K562 (cell line): ENCODE data around the gene CHD6. TPM values are rescaled to one million over a fixed set of nuclear protein-coding genes. Genes with fewer than 3 reads are reported as not detected.
A peak's percentile ranks its signal among the peaks of the same experiment; 100 is the strongest.

Experiments used
- ATAC-seq: fragments of 200-7000 bp; cut with Tn5 transposase; 3 replicates; pipeline ENCODE4 v1.9.1; 2020; ENCODE audit warnings: moderate library complexity
- BruUV-seq: library from RNA; stranded (reverse); fragments of 400-500 nt; replicated peaks from 2 replicates; lab custom pipeline; 2021; lab: Mats Ljungman, UMichigan
- CTCF ChIA-PET: fragments of 300-600 bp; formaldehyde crosslinking; extraction: SDS; loops from one replicate; lab custom pipeline; 2021; ENCODE audit warnings: low intra/inter-chr PET ratio; lab: Yijun Ruan, JAX
- POLR2A ChIA-PET: fragments of 300-600, 350-650 bp; sonication (Branson Sonifier 250); formaldehyde crosslinking; extraction: SDS; loops from one replicate; lab custom pipeline; 2021; ENCODE audit warnings: antibody characterized with exemption, inconsistent platforms; lab: Yijun Ruan, JAX
- DNase-seq, 4 experiments: peaks; one replicate each; pipeline versions ENCODE4 v3.0.0 to v3.0.0-alpha.2; 2011 to 2018; ENCODE audit warnings: low spot score in 3 of 4, mixed read lengths in 3 of 4; ENCODE audit errors: extremely low read depth in 1 of 4
- FAIRE-seq: peaks from 2 replicates; lab custom pipeline; 2011; peaks lifted over from hg19 to GRCh38; lab: Jason Lieb, UNC
- H2AFZ ChIP-seq: 2 replicates; pipeline ENCODE4 v1.6.0; 2011; ENCODE audit warnings: low read depth, low read length, control low read depth, inconsistent platforms
- H3K27ac ChIP-seq: fragments of 200-600 bp; 3 replicates; pipeline ENCODE4 v1.8.0; 2011; ENCODE audit warnings: low read depth, mild to moderate bottlenecking, control low read depth, inconsistent platforms, low read length, moderate library complexity, mixed read lengths; ENCODE audit errors: extremely low read depth
- H3K27me3 ChIP-seq, 2 experiments: fragments of 300-600 bp in 1 of 2; 2 replicates in 1 of 2; 3 replicates in 1 of 2; pipeline versions ENCODE4 v1.6.0 to v1.8.0; 2011; ENCODE audit warnings: inconsistent platforms in 2 of 2, low read length in 2 of 2, mild to moderate bottlenecking in 1 of 2, mixed read lengths in 1 of 2, moderate library complexity in 1 of 2; ENCODE audit not compliant: control insufficient read depth in 2 of 2, insufficient read depth in 2 of 2
- H3K36me3 ChIP-seq: fragments of 300-600 bp; 3 replicates; pipeline ENCODE4 v1.8.0; 2011; ENCODE audit warnings: mild to moderate bottlenecking, low read length, inconsistent platforms; ENCODE audit not compliant: control insufficient read depth, insufficient read depth
- H3K4me1 ChIP-seq, 2 experiments: fragments of 200-600 bp in 1 of 2; replicated peaks in 1 of 2; 2 replicates in 1 of 2; 3 replicates in 1 of 2; pipeline versions ENCODE4 v1.5.1 to v1.8.0; 2011; ENCODE audit warnings: inconsistent platforms in 2 of 2, low read length in 2 of 2, mild to moderate bottlenecking in 1 of 2, mixed read lengths in 1 of 2, moderate library complexity in 1 of 2; ENCODE audit not compliant: control insufficient read depth in 2 of 2, insufficient read depth in 2 of 2
- H3K4me2 ChIP-seq: 2 replicates; pipeline ENCODE4 v1.6.1; 2011; ENCODE audit warnings: low read length, control low read depth, inconsistent platforms, mixed read lengths; ENCODE audit not compliant: insufficient read depth
- H3K4me3 ChIP-seq: fragments of 200-600 bp; sonication (generic), shearing (Covaris generic); 2 replicates; pipeline ENCODE4 v1.5.1; 2016; ENCODE audit warnings: control low read depth, inconsistent platforms
- H3K79me2 ChIP-seq: fragments of 200-600 bp; 3 replicates; pipeline ENCODE4 v1.8.0; 2011; ENCODE audit warnings: low read length, inconsistent platforms; ENCODE audit not compliant: control insufficient read depth, insufficient read depth
- H3K9ac ChIP-seq, 2 experiments: 2 replicates each; pipeline versions ENCODE4 v1.6.0 to v1.6.1; 2011; ENCODE audit warnings: low read depth in 2 of 2, low read length in 2 of 2, control low read depth in 1 of 2, inconsistent platforms in 1 of 2, mild to moderate bottlenecking in 1 of 2, mixed read lengths in 1 of 2; ENCODE audit not compliant: insufficient read depth in 1 of 2
- H3K9me1 ChIP-seq: one replicate; pipeline ENCODE4 v1.6.0; 2011; ENCODE audit warnings: inconsistent platforms, mild to moderate bottlenecking, low read length, moderate library complexity; ENCODE audit not compliant: control insufficient read depth, insufficient read depth
- H3K9me3 ChIP-seq: replicated peaks from 2 replicates; pipeline ENCODE4 v1.5.1; 2011; ENCODE audit warnings: low read depth, low read length, inconsistent platforms; ENCODE audit not compliant: control insufficient read depth, insufficient read depth
- H4K20me1 ChIP-seq: replicated peaks from 2 replicates; pipeline ENCODE4 v1.6.1; 2011; ENCODE audit warnings: low read length, inconsistent platforms, mixed read lengths; ENCODE audit not compliant: control insufficient read depth, insufficient read depth
- KLF6 ChIP-seq: fragments of 250-450 bp; sonication (Bioruptor Pico); IDR thresholded peaks from 2 replicates; pipeline ENCODE4 v1.4.0; 2020; ENCODE audit warnings: mild to moderate bottlenecking, moderate library complexity, borderline replicate concordance
- MECOM ChIP-seq: fragments of 250-450 bp; sonication (Bioruptor Pico); IDR thresholded peaks from 2 replicates; pipeline ENCODE4 v1.8.0; 2022; ENCODE audit warnings: inconsistent platforms
- PHF8 ChIP-seq: fragments of 200-600 bp; sonication (generic); IDR thresholded peaks from 2 replicates; pipeline ENCODE4 v1.6.1; 2012; ENCODE audit warnings: mixed run types, mild to moderate bottlenecking, inconsistent platforms, low read length, moderate library complexity, borderline replicate concordance
- RAD51 ChIP-seq: fragments of 450-650 bp; IDR thresholded peaks from 2 replicates; pipeline ENCODE4 v1.7.1; 2016; ENCODE audit warnings: low read depth, mild to moderate bottlenecking, borderline replicate concordance
- TCF3 ChIP-seq: sonication (generic); formaldehyde crosslinking; IDR thresholded peaks from 2 replicates; pipeline ENCODE4 v1.4.0; 2020; ENCODE audit warnings: mild to moderate bottlenecking, missing genetic modification reagents
- TEAD2 ChIP-seq: fragments of 450-650 bp; IDR thresholded peaks from 2 replicates; pipeline ENCODE4 v1.6.1; 2016; ENCODE audit warnings: missing genetic modification characterization, control low read depth, missing compliant biosample characterization
- TEAD4 ChIP-seq, 2 experiments: sonication (generic) in 1 of 2; formaldehyde crosslinking in 1 of 2; IDR thresholded peaks; 2 replicates each; pipeline versions ENCODE4 v1.6.1 to v1.8.0; 2012 to 2022; ENCODE audit warnings: borderline replicate concordance in 1 of 2, inconsistent platforms in 1 of 2, low read length in 1 of 2, mild to moderate bottlenecking in 1 of 2, missing genetic modification reagents in 1 of 2
- WGBS: fragments of 100-300 bp; shearing (Covaris generic); methylation state at CpG from one replicate; pipeline ENCODE4 v1.1.6; 2016; ENCODE audit warnings: low coverage, mixed read lengths; ENCODE audit not compliant: insufficient coverage; ENCODE audit errors: missing lambda C conversion rate; 5-methylcytosine and 5-hydroxymethylcytosine counted together
- in situ Hi-C: fragments of 300-500 bp; cut with MboI; formaldehyde crosslinking; loops from 4 replicates; pipeline ENCODE4 v1.15.0; 2018; ENCODE audit warnings: inconsistent platforms, mixed read lengths
- intact Hi-C: fragments of 100-400 bp; cut with micrococcal nuclease; formaldehyde crosslinking; loops from 2 replicates; pipeline ENCODE4 v1.14.2; 2022
- polyA plus RNA-seq, 8 experiments: library from polyadenylated mRNA; depleted of rRNA in 4 of 8; stranded (reverse) in 5 of 8; unstranded in 3 of 8; fragments of >200 nt; fragmentation: Nextera tagmentation in 2 of 8; fragmentation: Illumina TruSeq in 1 of 8; extraction: Ambion mirVana in 2 of 8; extraction: Trizol in 1 of 8; gene quantifications; 2 replicates each; pipeline versions ENCODE4 v1.2.1 to v1.2.3, GENCODE V29; 2011 to 2014; ENCODE audit warnings: inconsistent platforms in 1 of 8, missing spikeins in 1 of 8
- total RNA-seq, 7 experiments: library from RNA; depleted of rRNA in 6 of 7; stranded (reverse); fragments of >200 nt in 6 of 7; fragmentation: Illumina TruSeq in 2 of 7; extraction: Trizol in 2 of 7; gene quantifications; 2 replicates each; pipeline versions ENCODE4 v1.2.1 to v1.2.3, GENCODE V29; 2011 to 2021; ENCODE audit warnings: low replicate concordance in 1 of 7
- TF ChIP-seq, protein P1 (sequence below): fragments of 250-450 bp; sonication (Bioruptor Pico); IDR thresholded peaks from 2 replicates; pipeline ENCODE4 v1.5.0; 2020; ENCODE audit warnings: mild to moderate bottlenecking
- TF ChIP-seq, protein P2 (sequence below): fragments of 450-650 bp; IDR thresholded peaks from 2 replicates; pipeline ENCODE4 v1.7.0; 2016; ENCODE audit warnings: borderline replicate concordance
- TF ChIP-seq, protein P3 (sequence below): fragments of 250-450 bp; sonication (Bioruptor Pico); IDR thresholded peaks from 2 replicates; pipeline ENCODE4 v1.6.1; 2021; ENCODE audit warnings: mild to moderate bottlenecking

Gene CHD6
- total and polyA plus RNA-seq, 9 of the 15 experiments (the other 6 are each of a cell fraction or from before 2014, with no cell fraction given), result 3.9 to 24.2 (median 12.8) TPM

DNA sequence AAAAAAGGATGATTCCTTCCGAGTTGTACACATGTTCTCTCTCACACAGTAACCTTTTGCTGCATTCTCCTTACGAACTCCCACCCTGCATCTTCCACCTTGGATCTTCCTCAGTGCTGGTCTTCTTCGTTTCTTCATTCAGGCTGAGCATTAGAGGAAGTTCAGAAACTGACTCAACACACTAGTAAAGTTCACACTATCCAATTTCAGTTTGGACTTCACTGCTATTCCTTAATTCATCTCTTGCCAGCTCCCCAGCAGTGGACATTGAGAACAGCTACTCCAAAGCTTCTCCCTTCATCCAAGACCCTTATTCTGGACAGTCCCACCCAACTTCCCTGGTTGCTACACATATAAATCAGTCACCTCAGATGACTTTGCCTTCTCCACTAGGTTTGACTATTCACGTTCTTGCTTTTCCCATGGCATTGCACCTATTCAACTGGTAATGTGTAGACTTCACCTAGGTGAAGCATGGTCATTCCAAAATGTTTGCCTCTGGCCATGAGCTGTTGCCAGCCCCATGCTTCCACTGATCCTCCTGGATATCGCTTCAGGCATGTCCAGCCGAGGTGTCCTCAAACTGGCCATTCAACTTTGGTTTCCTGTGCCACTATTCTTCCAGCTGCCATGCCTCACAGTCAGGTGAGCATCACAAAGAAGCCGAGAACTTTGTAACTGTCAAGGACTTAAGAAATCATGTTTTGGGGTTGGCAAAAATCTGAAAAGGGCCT is 147.6 kb downstream of the CHD6 start:
- H3K27me3 ChIP-seq, result no peaks in the 10 kb centered on the region
- no peaks in the 10 kb centered on the region for H3K9me1 ChIP-seq
- BruUV-seq, result no TSS peak
- peak; percentile 42 for FAIRE-seq
- H3K36me3 ChIP-seq, result peaks cover 30% of the 10 kb centered on the region; the same call in 2 of the 3 replicates
- no peak overlapping the region for H3K4me2 ChIP-seq
- no peaks in the 10 kb centered on the region for H4K20me1 ChIP-seq
- DNase-seq, result no peak
- intact Hi-C loops, result no loop called here
- ChIA-PET POLR2A (interaction anchor here (1.1 kb wide), 1 partner anchor 45 kb away, joined by 3 read pairs; no protein-coding TSS in a partner anchor), CTCF (no interaction called here)
- in situ Hi-C loops, result no loop called here
- ATAC-seq, result no peak
- TF ChIP-seq PHF8, result no peak
- TF ChIP-seq, protein P1, sequence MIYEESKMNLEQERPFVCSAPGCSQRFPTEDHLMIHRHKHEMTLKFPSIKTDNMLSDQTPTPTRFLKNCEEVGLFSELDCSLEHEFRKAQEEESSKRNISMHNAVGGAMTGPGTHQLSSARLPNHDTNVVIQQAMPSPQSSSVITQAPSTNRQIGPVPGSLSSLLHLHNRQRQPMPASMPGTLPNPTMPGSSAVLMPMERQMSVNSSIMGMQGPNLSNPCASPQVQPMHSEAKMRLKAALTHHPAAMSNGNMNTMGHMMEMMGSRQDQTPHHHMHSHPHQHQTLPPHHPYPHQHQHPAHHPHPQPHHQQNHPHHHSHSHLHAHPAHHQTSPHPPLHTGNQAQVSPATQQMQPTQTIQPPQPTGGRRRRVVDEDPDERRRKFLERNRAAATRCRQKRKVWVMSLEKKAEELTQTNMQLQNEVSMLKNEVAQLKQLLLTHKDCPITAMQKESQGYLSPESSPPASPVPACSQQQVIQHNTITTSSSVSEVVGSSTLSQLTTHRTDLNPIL (CRISPR knock-in tag), result no peak
- no peak for TF ChIP-seq TEAD2
- no peak for TF ChIP-seq RAD51
- TF ChIP-seq, protein P2, sequence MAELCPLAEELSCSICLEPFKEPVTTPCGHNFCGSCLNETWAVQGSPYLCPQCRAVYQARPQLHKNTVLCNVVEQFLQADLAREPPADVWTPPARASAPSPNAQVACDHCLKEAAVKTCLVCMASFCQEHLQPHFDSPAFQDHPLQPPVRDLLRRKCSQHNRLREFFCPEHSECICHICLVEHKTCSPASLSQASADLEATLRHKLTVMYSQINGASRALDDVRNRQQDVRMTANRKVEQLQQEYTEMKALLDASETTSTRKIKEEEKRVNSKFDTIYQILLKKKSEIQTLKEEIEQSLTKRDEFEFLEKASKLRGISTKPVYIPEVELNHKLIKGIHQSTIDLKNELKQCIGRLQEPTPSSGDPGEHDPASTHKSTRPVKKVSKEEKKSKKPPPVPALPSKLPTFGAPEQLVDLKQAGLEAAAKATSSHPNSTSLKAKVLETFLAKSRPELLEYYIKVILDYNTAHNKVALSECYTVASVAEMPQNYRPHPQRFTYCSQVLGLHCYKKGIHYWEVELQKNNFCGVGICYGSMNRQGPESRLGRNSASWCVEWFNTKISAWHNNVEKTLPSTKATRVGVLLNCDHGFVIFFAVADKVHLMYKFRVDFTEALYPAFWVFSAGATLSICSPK, result no peak
- TF ChIP-seq TCF3 (CRISPR knock-in tag), result no peak
- TF ChIP-seq KLF6 (CRISPR knock-in tag), result no peak
- TF ChIP-seq, protein P3, sequence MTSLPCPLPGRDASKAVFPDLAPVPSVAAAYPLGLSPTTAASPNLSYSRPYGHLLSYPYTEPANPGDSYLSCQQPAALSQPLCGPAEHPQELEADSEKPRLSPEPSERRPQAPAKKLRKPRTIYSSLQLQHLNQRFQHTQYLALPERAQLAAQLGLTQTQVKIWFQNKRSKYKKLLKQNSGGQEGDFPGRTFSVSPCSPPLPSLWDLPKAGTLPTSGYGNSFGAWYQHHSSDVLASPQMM, result no peak
- no peak for TF ChIP-seq TEAD4 (IDR thresholded peaks at IDR 0.05; ENCODE audit: low read length)
- no peak for TF ChIP-seq TEAD4 (CRISPR knock-in tag; IDR thresholded peaks at IDR 0.05; ENCODE audit: borderline replicate concordance)
- TF ChIP-seq MECOM (CRISPR knock-in tag), result no peak
- no peak overlapping the region for H3K4me3 ChIP-seq
- no peaks in the 10 kb centered on the region for H3K9me3 ChIP-seq
- no peak overlapping the region for H2AFZ ChIP-seq
- no peak overlapping the region for H3K9ac ChIP-seq
- WGBS, result 68% methylated on average over 7 of the region's 7 CpGs
- H3K27ac ChIP-seq, result no peak overlapping the region
- H3K4me1 ChIP-seq, result no peaks in the 10 kb centered on the region
- H3K79me2 ChIP-seq, result no peaks in the 10 kb centered on the region
